Muscle of leg (tissue), 11 donors: Measurements from ENCODE around the gene MSTN. TPM values are rescaled to one million over a fixed set of nuclear protein-coding genes. Genes with fewer than 3 reads are reported as not detected.

Source experiments
- DNase-seq: peaks from one replicate; pipeline ENCODE4 v3.0.0; 2013
- H3K27ac ChIP-seq: one replicate; pipeline ENCODE4 v1.5.1; 2013; ENCODE audit warnings: mild to moderate bottlenecking, low read length, control low read depth
- H3K27me3 ChIP-seq: one replicate; pipeline ENCODE4 v1.6.1; 2013; ENCODE audit warnings: low read length; ENCODE audit not compliant: control insufficient read depth, insufficient read depth
- H3K36me3 ChIP-seq: one replicate; pipeline ENCODE4 v1.6.1; 2013; ENCODE audit warnings: low read length; ENCODE audit not compliant: control insufficient read depth, insufficient read depth
- H3K4me1 ChIP-seq: one replicate; pipeline ENCODE4 v1.6.1; 2013; ENCODE audit warnings: low read length; ENCODE audit not compliant: control insufficient read depth, insufficient read depth
- H3K4me3 ChIP-seq: one replicate; pipeline ENCODE4 v1.5.1; 2013; ENCODE audit warnings: low read length, control low read depth
- H3K9me3 ChIP-seq: replicated peaks from 2 replicates; pipeline ENCODE4 v1.6.1; 2013; ENCODE audit warnings: low read depth, low read length; ENCODE audit not compliant: control insufficient read depth
- WGBS: methylation state at CpG from one replicate; pipeline ENCODE4 v1.1.5; 2013; ENCODE audit warnings: missing lambda C conversion rate; ENCODE audit not compliant: insufficient coverage; 5-methylcytosine and 5-hydroxymethylcytosine counted together
- polyA plus RNA-seq, 8 donors: library from polyadenylated mRNA; unstranded; fragments of 120-200 nt; gene quantifications; one replicate each; pipeline versions ENCODE4 v1.2.1 to v1.2.3, GENCODE V29; 2013; ENCODE audit warnings: inconsistent platforms in 1 of 8, low replicate concordance in 1 of 8; ENCODE audit not compliant: insufficient read length in 8 of 8, insufficient read depth in 1 of 8
- total RNA-seq: library from RNA; stranded (reverse); fragments of 120-200 nt; gene quantifications from one replicate; pipeline ENCODE4 v1.2.4, GENCODE V29; 2013

The MSTN gene
- total and polyA plus RNA-seq, 9 donors: 26.2 to 69.2 (median 39.2) TPM

DNA sequence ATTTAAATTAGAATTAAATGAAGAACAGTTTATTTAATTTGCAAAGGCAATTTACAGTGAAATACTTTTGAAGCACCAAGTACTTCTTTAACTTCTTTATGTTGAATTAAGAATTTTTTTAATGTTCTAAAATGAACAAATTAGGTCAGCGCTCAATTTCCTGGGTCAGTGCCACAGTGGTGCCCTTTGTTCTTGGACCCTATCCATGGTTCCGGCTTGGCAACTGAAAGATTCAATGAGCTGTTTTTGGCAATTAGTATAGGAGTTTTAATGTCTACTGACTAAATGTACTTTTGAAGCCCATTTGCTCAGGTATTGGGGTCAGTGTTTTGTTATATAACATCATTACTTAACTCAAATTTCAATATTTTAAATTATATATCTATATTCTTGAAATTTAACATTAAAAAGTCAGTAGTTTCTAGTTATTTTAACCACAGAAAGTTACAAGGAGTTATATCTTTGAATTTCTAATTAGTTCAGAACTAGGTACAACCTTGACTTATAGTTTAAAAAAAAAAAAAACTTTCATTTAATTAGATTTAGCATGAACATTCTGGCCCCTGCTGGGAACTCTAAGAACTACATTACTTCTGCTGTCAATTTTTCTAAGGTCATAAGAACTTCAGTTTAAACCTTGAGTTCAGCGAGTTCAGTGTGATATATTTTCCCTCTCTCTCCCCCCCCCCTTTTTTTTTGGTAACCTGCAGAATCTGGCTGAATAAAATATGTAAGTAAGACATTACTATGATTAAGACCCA is 7.6 kb upstream of the MSTN start:
- H3K9me3 ChIP-seq: no peaks in the 10 kb centered on the region
- H3K36me3 ChIP-seq: no peaks in the 10 kb centered on the region
- DNase-seq: peak; percentile 82
- peaks cover 2% of the 10 kb centered on the region for H3K4me1 ChIP-seq
- 80% methylated on average over 1 of the region's 3 CpGs for WGBS
- H3K4me3 ChIP-seq: no peak overlapping the region
- H3K27ac ChIP-seq: no peak overlapping the region
- no peaks in the 10 kb centered on the region for H3K27me3 ChIP-seq

DNA sequence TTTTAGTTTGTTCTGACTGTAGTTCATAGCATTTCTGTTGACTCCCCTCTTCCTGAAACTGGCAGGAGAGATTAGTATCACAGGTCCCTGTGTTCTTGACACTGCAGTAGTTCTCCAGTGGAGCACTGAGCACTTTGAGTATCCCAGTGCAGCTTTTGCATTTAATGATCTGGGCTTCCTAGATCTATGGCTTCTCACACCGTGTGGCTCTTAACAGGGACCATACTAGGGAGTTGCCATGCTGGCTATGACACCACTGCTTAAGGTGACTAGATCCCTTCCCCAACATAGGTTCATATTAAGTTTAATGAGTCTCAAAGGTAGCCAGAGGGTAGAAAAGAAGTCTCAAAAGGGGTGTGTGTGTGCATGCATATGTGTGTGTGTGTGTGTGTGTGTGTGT is 6.2 kb upstream of the MSTN start:
- DNase-seq: no peak
- no peak overlapping the region for H3K27ac ChIP-seq
- H3K36me3 ChIP-seq: no peaks in the 10 kb centered on the region
- peaks cover 2% of the 10 kb centered on the region for H3K4me1 ChIP-seq
- H3K9me3 ChIP-seq: no peaks in the 10 kb centered on the region
- 40% methylated on average over 1 of the region's 1 CpG for WGBS
- no peak overlapping the region for H3K4me3 ChIP-seq
- H3K27me3 ChIP-seq: no peaks in the 10 kb centered on the region

DNA sequence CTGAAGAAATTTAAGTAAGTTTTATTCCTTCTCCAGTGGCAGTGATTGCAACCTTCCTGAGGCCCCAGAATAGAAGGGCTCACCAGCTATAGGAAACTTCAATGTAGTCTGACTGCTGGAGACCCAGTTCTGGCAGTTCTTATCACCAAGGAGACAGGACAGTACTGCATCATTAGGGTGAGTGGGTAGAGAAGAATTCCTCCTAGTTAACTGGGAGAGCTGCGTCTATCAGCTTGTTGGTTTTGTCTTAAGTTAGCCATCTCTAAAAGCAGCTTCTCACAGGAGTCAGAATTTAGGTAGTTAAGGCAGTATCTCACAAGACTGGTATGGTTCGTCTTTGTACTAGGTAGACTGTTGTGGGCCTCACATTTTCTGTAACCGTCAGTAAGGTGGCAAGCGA is 3.3 kb upstream of the MSTN start:
- H3K9me3 ChIP-seq: no peaks in the 10 kb centered on the region
- H3K27ac ChIP-seq: no peak overlapping the region
- H3K27me3 ChIP-seq: no peaks in the 10 kb centered on the region
- H3K36me3 ChIP-seq: no peaks in the 10 kb centered on the region
- H3K4me1 ChIP-seq: peaks cover 2% of the 10 kb centered on the region
- no peak overlapping the region for H3K4me3 ChIP-seq
- DNase-seq: no peak
- WGBS: 100% methylated on average over 1 of the region's 4 CpGs

DNA sequence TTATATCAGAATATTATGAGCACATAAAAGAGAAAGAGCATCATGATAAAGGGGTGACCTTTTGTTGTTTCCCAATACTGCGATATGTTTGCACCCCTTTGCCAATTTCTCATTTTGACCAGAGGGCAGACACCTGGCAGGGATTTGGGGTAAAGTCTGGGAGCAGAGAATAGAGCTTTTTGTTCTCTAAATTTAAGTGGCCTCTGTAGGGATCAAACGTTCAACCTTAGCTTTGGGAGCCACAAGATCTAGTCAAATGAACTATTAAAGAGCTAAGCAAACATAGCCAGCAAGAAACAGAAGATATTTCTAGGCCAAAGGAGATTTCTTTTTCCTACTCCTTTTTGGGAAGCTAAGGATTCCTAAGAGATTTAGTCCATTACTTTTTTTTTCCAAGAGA is 1.1 kb upstream of the MSTN start:
- no peak for DNase-seq
- no peaks in the 10 kb centered on the region for H3K36me3 ChIP-seq
- H3K4me3 ChIP-seq: no peak overlapping the region
- no peaks in the 10 kb centered on the region for H3K4me1 ChIP-seq
- H3K9me3 ChIP-seq: no peaks in the 10 kb centered on the region
- H3K27me3 ChIP-seq: no peaks in the 10 kb centered on the region
- H3K27ac ChIP-seq: no peak overlapping the region
- WGBS: 100% methylated on average over 1 of the region's 2 CpGs

DNA sequence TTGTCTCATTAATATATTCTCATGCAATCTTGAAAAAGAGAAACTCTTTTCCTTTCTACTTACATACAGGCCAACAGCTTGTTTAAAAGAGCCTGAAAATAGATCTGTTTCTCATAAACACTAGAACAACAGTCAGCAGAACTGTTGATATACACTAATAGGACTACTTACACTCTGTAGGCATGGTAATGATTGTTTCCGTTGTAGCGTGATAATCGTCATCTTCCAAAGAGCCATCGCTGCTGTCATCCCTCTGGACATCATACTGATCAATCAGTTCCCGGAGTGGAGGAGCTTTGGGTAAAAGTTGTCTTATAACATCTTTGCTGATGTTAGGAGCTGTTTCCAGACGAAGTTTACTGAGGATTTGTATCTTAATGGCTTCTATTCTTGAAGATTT is 476 bp downstream of the MSTN start:
- Histone ChIP-seq H3K36me3 (no peaks in the 10 kb centered on the region), H3K27me3 (no peaks in the 10 kb centered on the region), H3K4me1 (no peaks in the 10 kb centered on the region), H3K9me3 (no peaks in the 10 kb centered on the region), H3K4me3 (peak overlapping the region; percentile 24), H3K27ac (peak overlapping the region; percentile 31)
- WGBS: no CpG with 5 or more reads among the region's 6 CpGs
- peak; percentile 40 for DNase-seq

DNA sequence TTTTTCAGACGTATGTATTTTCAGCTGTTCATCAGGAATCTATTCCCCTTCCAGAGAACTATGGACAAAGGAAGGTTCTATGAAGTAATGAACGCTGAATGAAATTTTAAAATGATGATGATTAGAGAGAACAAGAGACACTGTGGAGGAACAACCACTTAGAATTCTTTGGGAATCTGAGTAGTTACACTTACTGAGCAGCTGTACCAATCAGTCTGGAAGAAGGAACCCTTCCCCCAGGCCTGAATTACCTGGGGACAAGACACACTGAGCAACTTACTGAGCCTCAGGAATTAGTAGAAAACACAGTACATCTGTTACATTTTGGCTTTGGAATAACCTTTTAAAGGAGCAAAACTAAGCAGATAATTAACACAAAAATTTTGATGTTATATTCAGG is 1.9 kb downstream of the MSTN start:
- Histone ChIP-seq H3K27me3 (no peaks in the 10 kb centered on the region), H3K4me3 (peak overlapping the region; percentile 24), H3K9me3 (no peaks in the 10 kb centered on the region), H3K36me3 (no peaks in the 10 kb centered on the region), H3K4me1 (no peaks in the 10 kb centered on the region), H3K27ac (peak overlapping the region; percentile 13)
- WGBS: no CpG with 5 or more reads among the region's 2 CpGs
- peak; percentile 46 for DNase-seq

DNA sequence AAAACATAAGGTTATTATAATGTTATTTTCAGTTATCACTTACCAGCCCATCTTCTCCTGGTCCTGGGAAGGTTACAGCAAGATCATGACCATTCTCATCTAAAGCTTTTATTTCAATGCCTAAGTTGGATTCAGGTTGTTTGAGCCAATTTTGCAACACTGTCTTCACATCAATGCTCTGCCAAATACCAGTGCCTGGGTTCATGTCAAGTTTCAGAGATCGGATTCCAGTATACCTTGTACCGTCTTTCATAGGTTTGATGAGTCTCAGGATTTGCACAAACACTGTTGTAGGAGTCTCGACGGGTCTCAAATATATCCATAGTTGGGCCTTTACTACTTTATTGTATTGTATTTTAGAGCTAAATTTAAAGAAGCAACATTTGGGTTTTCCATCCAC is 2.5 kb downstream of the MSTN start:
- no peak for DNase-seq
- no CpG with 5 or more reads among the region's 4 CpGs for WGBS
- Histone ChIP-seq H3K4me1 (no peaks in the 10 kb centered on the region), H3K9me3 (no peaks in the 10 kb centered on the region), H3K27me3 (no peaks in the 10 kb centered on the region), H3K36me3 (no peaks in the 10 kb centered on the region), H3K4me3 (peak overlapping the region; percentile 19), H3K27ac (peak overlapping the region; percentile 18)

DNA sequence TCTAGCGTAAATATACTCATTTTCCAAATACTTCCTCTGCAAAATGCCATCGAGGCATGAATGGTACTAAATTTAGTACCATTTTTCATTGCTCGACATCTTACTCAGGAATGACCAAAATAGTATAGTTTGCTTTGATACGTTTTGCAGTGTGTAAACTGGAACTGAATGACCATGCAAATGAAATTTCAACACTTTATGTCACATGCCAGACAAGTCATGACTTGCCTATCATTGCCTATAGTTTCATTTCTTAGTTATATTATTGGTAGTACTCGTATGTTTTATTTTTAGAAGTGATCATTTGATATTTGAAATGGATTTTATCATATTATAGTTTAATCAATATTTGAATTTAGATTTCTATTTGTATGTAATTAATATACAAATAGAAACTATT is 9.1 kb downstream of the MSTN start:
- whole genome bisulfite sequencing: no CpG with 5 or more reads among the region's 5 CpGs

DNA sequence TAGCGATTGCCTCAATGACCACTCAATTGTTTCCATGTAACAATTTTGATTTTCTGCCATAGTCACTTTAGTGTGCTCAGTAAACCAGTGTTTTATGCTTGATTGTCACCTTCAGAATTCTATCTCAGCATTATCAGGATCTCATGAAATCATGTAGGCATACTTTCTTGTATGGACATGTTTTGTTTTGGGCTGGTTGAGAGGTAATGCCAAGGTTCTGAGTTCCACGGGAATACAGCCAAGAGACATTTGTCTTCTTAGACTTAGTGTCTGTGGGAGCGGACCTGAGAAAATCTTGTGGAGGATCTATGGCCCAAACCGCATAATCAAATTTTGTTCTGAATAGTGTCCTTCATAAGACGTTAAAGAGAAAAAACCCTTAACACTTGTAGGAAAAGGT is 10.2 kb downstream of the MSTN start:
- WGBS: 100% methylated on average over 1 of the region's 5 CpGs
- no peak overlapping the region for H3K4me3 ChIP-seq
- H3K27ac ChIP-seq: no peak overlapping the region
- no peaks in the 10 kb centered on the region for H3K4me1 ChIP-seq
- no peak for DNase-seq
- no peaks in the 10 kb centered on the region for H3K9me3 ChIP-seq
- H3K36me3 ChIP-seq: no peaks in the 10 kb centered on the region
- no peaks in the 10 kb centered on the region for H3K27me3 ChIP-seq

More for the DNA sequence above, 9.1 kb downstream of the MSTN start:
- no peaks in the 10 kb centered on the region for H3K4me1 ChIP-seq
- DNase-seq: no peak
- no peaks in the 10 kb centered on the region for H3K27me3 ChIP-seq
- H3K27ac ChIP-seq: no peak overlapping the region
- no peak overlapping the region for H3K4me3 ChIP-seq
- no peaks in the 10 kb centered on the region for H3K9me3 ChIP-seq
- no peaks in the 10 kb centered on the region for H3K36me3 ChIP-seq

DNA sequence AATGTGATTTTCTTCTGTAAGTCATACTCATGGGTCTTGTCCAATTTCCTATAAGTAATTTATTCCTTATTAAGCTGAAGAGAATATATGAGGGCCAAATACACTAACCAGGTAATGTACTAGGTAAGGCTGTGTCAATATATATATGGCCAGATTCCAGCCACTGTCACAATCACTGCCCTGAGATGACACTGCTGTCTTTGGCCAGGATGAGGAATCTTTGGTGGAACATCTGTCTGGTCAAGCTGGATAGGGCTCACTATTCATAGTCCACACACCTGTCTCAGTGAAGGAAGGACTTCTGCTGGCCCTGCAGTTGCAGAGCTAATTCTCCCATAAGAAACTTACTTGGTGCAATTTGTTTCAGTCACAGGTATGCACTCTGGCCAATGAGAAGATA is 11.3 kb downstream of the MSTN start:
- no peaks in the 10 kb centered on the region for H3K9me3 ChIP-seq
- no peak for DNase-seq
- no peak overlapping the region for H3K27ac ChIP-seq
- H3K4me3 ChIP-seq: no peak overlapping the region
- no peaks in the 10 kb centered on the region for H3K4me1 ChIP-seq
- no peaks in the 10 kb centered on the region for H3K27me3 ChIP-seq
- no peaks in the 10 kb centered on the region for H3K36me3 ChIP-seq

DNA sequence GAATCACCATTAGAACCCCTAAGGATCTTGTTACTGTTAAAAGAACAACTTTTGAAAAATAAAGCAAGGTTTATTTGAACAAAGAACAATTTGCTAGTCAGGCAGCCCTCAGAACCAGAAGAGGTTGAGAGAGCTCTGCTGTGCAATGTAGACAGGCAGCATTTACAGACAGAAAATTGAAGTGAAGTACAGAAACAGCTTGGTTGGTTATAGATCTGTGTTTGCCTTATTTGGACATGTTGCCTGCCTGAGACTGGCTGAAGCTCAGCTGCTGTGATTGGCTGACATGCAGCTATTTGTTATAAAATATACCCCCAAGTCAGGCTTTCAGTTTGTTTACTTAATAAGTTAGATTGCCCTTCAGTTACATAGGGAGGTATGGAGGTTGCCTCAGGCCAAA is 12.5 kb downstream of the MSTN start:
- Histone ChIP-seq H3K27me3 (no peaks in the 10 kb centered on the region), H3K27ac (no peak overlapping the region), H3K4me3 (no peak overlapping the region), H3K4me1 (no peaks in the 10 kb centered on the region), H3K36me3 (no peaks in the 10 kb centered on the region), H3K9me3 (no peaks in the 10 kb centered on the region)
- DNase-seq: no peak
